ENCODE results near the gene PFKM. TPM values are rescaled to one million over a fixed set of nuclear protein-coding genes. Genes with fewer than 3 reads are reported as not detected.

Gene PFKM
- total and polyA plus RNA-seq, 4 donors, result 4.5 to 23.9 (median 5.8) TPM

GRCh38 chr12:48183091-48183875 is 64.1 kb downstream of the PFKM start, which contains the start of gene CCDC184:
TSS of gene CCDC184 (plus strand) at chr12:48183644. CDS start at chr12:48184123, 479 bp downstream.
- Histone ChIP-seq H3K9me3 (ENCODE audit: control insufficient read depth in 4 of 4, low read length in 3 of 4) (no peaks in the 10 kb centered on the region), H3K36me3 (ENCODE audit: control insufficient read depth in 4 of 4, insufficient read depth in 3 of 4, low read depth in 1 of 4, low read length in 3 of 4) (no peaks in the 10 kb centered on the region), H3K27me3 (ENCODE audit: control insufficient read depth in 4 of 4, insufficient read depth in 4 of 4, low read length in 3 of 4) (peaks cover 3 to 15% (median 5%) of the 10 kb centered on the region in 4 donors), H3K4me3 (ENCODE audit: low read depth in 1 of 3, low read length in 3 of 3) (peak within 1 kb of the TSS; percentile 56 to 64 (median 59)), H3K4me1 (ENCODE audit: control insufficient read depth in 4 of 4, insufficient read depth in 4 of 4, low read length in 3 of 4) (peaks cover 3 to 17% (median 8%) of the 10 kb centered on the region in 4 donors), H3K27ac (ENCODE audit: low read depth in 1 of 2, low read length in 2 of 2) (no peak within 1 kb of the TSS), H3K9ac (ENCODE audit: low read depth in 1 of 2, low read length in 2 of 2) (peak within 1 kb of the TSS in 1 of 2 donors; percentile 36)
- WGBS, result 2% methylated on average over 61 of the region's 61 CpGs
- TF ChIP-seq FOXA1 (IDR thresholded peaks at IDR 0.05) (no peak), NR2F2 (IDR thresholded peaks at IDR 0.05) (no peak), HNF4A (conservative IDR thresholded peaks at IDR 0.05) (no peak), ATF3 (IDR thresholded peaks at IDR 0.05) (no peak), SP1 (IDR thresholded peaks at IDR 0.05) (no peak), ZBTB33 (IDR thresholded peaks at IDR 0.05) (no peak), RXRA (IDR thresholded peaks at IDR 0.05) (no peak), CTCF (IDR thresholded peaks at IDR 0.05; ENCODE audit: low read depth, low read length, missing input control) (no peak), JUND (IDR thresholded peaks at IDR 0.05) (no peak), MAX (IDR thresholded peaks at IDR 0.05) (no peak), EGR1 (IDR thresholded peaks at IDR 0.05; ENCODE audit: low read depth in 2 of 2) (no peak), YY1 (IDR thresholded peaks at IDR 0.05) (no peak), GABPA (IDR thresholded peaks at IDR 0.05 in 1 of 2, conservative IDR thresholded peaks at IDR 0.05 in 1 of 2) (no peak), REST (IDR thresholded peaks at IDR 0.05) (no peak), FOXA2 (IDR thresholded peaks at IDR 0.05) (no peak), RAD21 (IDR thresholded peaks at IDR 0.05) (no peak), TAF1 (conservative IDR thresholded peaks at IDR 0.05) (no peak), HNF4G (IDR thresholded peaks at IDR 0.05) (no peak)
- DNase-seq (ENCODE audit: low spot score), result no peak
